LNCAP (cell line): ENCODE results near the gene ATAD3A.

ENCODE experiments used
- CTCF ChIP-seq: fragments of 450-650 bp; IDR thresholded peaks from 2 replicates; pipeline ENCODE4 v1.5.1; 2017; ENCODE audit warnings: mild to moderate bottlenecking

The ATAD3A gene

GRCh38 chr1:1551524-1552262 is 39.7 kb downstream of the ATAD3A start:
- TF ChIP-seq CTCF, result no peak

GRCh38 chr1:1552263-1552639 is 40.3 kb downstream of the ATAD3A start:
- TF ChIP-seq CTCF, result no peak

- no peak for TF ChIP-seq CTCF
Observed at GRCh38 chr1:1553821-1554494, 42.0 kb downstream of the ATAD3A start.

GRCh38 chr1:1554550-1554925 is 42.6 kb downstream of the ATAD3A start:
- TF ChIP-seq CTCF, result no peak

GRCh38 chr1:1554926-1555915 is 43.3 kb downstream of the ATAD3A start:
- TF ChIP-seq CTCF, result no peak

GRCh38 chr1:1556505-1556904 is 44.5 kb downstream of the ATAD3A start:
- no peak for TF ChIP-seq CTCF

- no peak for TF ChIP-seq CTCF
Observed at GRCh38 chr1:1558591-1558990, 46.6 kb downstream of the ATAD3A start.
